Ascending aorta (tissue), 2 donors: ENCODE data around the gene GRM3. TPM values are rescaled to one million over a fixed set of nuclear protein-coding genes. Genes with fewer than 3 reads are reported as not detected.

Experiments used
- DNase-seq, 2 donors: peaks; one replicate each; pipeline ENCODE4 v3.0.0-alpha.2; 2019; ENCODE audit warnings: low spot score in 2 of 2
- H3K27ac ChIP-seq, 2 donors: fragments of 200-600 bp; sonication (generic); one replicate each; pipeline ENCODE4 v1.5.1; 2016 to 2017; ENCODE audit warnings: mild to moderate bottlenecking in 1 of 2
- H3K27me3 ChIP-seq: fragments of 200-600 bp; sonication (generic); one replicate; pipeline ENCODE4 v1.5.1; 2017
- H3K36me3 ChIP-seq, 2 donors: fragments of 200-600 bp; sonication (generic); one replicate each; pipeline ENCODE4 v1.5.1; 2016
- H3K4me1 ChIP-seq, 2 donors: fragments of 200-600 bp; sonication (generic); one replicate each; pipeline ENCODE4 v1.5.1; 2016 to 2017; ENCODE audit warnings: mild to moderate bottlenecking in 1 of 2
- H3K4me3 ChIP-seq, 2 donors: fragments of 200-600 bp; sonication (generic); one replicate each; pipeline ENCODE4 v1.5.1; 2016 to 2017; ENCODE audit warnings: mild to moderate bottlenecking in 1 of 2
- H3K9me3 ChIP-seq, 2 donors: fragments of 200-600 bp; sonication (generic); one replicate each; pipeline ENCODE4 v1.5.1; 2016
- intact Hi-C: fragments of 100-400 bp; cut with DNase I; formaldehyde crosslinking; loops from one replicate; pipeline ENCODE4 v1.15.1; 2023
- total RNA-seq: library from RNA; depleted of rRNA; stranded (reverse); fragments of >200 nt; gene quantifications from one replicate; pipeline ENCODE4 v1.1.0, GENCODE V29; 2016
- TF ChIP-seq, protein P1 (sequence below), 3 experiments: fragments of 200-600 bp in 2 of 3; fragments of 450-650 bp in 1 of 3; sonication (generic) in 2 of 3; IDR thresholded peaks; one replicate each; pipeline ENCODE4 v1.5.1; 2016 to 2019; ENCODE audit warnings: antibody characterized with exemption in 3 of 3, mild to moderate bottlenecking in 1 of 3, moderate library complexity in 1 of 3

GRM3 gene
- total RNA-seq, 1 donor from 2014 or later = not detected

- no peaks in the 10 kb centered on the region for H3K4me1 ChIP-seq
- intact Hi-C loops = no loop called here
- TF ChIP-seq, protein P1, sequence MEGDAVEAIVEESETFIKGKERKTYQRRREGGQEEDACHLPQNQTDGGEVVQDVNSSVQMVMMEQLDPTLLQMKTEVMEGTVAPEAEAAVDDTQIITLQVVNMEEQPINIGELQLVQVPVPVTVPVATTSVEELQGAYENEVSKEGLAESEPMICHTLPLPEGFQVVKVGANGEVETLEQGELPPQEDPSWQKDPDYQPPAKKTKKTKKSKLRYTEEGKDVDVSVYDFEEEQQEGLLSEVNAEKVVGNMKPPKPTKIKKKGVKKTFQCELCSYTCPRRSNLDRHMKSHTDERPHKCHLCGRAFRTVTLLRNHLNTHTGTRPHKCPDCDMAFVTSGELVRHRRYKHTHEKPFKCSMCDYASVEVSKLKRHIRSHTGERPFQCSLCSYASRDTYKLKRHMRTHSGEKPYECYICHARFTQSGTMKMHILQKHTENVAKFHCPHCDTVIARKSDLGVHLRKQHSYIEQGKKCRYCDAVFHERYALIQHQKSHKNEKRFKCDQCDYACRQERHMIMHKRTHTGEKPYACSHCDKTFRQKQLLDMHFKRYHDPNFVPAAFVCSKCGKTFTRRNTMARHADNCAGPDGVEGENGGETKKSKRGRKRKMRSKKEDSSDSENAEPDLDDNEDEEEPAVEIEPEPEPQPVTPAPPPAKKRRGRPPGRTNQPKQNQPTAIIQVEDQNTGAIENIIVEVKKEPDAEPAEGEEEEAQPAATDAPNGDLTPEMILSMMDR (IDR thresholded peaks at IDR 0.05) = no peak
Measured at GRCh38 chr7:86844608-86845007, 200.9 kb downstream of the GRM3 start.

DNA sequence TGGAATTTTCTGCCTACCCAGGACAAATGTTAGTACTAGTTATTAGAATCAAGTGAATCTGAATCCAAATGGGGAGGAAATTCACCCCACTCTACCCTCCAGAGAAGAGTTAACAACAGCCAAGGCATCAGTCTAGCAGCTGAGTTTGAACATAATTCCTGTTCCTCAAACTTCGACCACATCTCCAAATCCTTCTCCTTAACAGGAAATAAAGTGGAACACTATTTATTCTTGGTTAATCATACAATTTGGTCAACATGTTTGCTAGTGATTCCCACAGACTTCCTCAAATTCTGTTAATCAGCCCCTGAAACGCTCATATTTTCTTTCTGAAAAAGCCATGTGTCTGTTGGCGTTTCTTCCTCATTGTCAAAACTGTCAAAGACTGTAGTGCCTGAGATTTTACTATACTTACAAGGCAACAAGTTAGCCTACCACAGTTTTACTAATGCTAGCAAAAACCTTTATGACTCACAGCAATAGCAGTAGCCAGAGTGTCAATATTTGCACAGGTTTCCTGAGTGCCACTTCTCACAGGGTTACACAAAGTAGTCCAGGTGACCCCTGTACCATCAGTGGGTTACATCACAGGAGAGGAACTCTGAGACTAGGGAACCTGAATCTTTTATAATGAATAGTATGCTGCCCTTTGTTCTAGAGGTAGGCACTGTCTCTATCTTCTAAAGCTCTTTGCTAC lies 202.9 kb downstream of the GRM3 start:
- H3K27ac ChIP-seq = no peak overlapping the region
- H3K4me1 ChIP-seq = no peaks in the 10 kb centered on the region
- H3K4me3 ChIP-seq = no peak overlapping the region
- no peaks in the 10 kb centered on the region for H3K36me3 ChIP-seq
- intact Hi-C loops = no loop called here
- no peaks in the 10 kb centered on the region for H3K9me3 ChIP-seq
- TF ChIP-seq, protein P1 (IDR thresholded peaks at IDR 0.05) = no peak
- no peak for DNase-seq
- no peaks in the 10 kb centered on the region for H3K27me3 ChIP-seq

More at GRCh38 chr7:86844608-86845007, 200.9 kb downstream of the GRM3 start:
- Histone ChIP-seq H3K4me3 (no peak overlapping the region), H3K27ac (no peak overlapping the region), H3K27me3 (no peaks in the 10 kb centered on the region), H3K36me3 (no peaks in the 10 kb centered on the region), H3K9me3 (no peaks in the 10 kb centered on the region)
- no peak for DNase-seq

GRCh38 chr7:86848226-86848625 lies 204.5 kb downstream of the GRM3 start:
- no peaks in the 10 kb centered on the region for H3K4me1 ChIP-seq
- no peak overlapping the region for H3K4me3 ChIP-seq
- no peaks in the 10 kb centered on the region for H3K9me3 ChIP-seq
- TF ChIP-seq, protein P1 (IDR thresholded peaks at IDR 0.05) = no peak
- H3K27me3 ChIP-seq = no peaks in the 10 kb centered on the region
- H3K36me3 ChIP-seq = no peaks in the 10 kb centered on the region
- H3K27ac ChIP-seq = no peak overlapping the region
- DNase-seq = no peak
- intact Hi-C loops = no loop called here

DNA sequence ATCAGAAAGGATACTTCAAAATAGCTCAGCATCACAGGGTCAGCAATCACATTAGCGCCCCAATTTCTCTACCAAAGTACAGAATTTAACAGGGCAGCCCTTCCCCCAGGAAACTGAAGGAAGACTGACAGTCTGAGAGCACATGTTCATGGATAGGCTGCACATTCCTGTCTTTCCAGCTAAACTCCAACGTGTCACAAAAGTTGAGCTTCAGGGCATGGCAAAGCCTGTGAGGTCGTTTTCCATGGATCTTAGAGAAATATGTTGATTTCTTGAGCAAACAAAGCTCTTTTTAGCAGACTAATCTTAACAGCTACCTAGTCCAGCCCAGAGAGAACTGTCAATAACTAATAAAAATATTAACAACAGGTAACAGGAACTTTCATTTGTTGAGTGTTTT lies 207.9 kb downstream of the GRM3 start:
- TF ChIP-seq, protein P1 (IDR thresholded peaks at IDR 0.05) = no peak
- Histone ChIP-seq H3K4me1 (no peaks in the 10 kb centered on the region), H3K27me3 (no peaks in the 10 kb centered on the region), H3K27ac (no peak overlapping the region), H3K36me3 (no peaks in the 10 kb centered on the region), H3K9me3 (no peaks in the 10 kb centered on the region), H3K4me3 (no peak overlapping the region)
- no peak for DNase-seq
- intact Hi-C loops = no loop called here

DNA sequence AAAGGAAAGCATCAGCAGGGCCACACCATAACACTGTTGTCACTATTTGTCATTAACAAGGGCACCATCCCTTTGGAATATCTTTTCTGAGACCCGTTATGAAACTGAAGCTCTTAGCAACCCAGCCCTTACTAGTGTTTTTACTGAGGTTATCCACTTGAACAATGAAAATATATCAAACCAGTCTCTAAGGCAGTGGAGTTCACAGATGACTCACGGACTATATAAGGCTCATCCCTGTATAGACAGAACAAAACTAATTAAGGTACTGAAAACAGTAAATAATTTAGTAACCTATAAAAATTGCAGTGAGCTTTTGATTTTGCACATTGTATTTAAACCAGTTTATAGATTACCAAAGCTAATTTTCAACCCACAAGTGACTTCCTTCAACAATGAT lies 219.7 kb downstream of the GRM3 start:
- Histone ChIP-seq H3K4me3 (no peak overlapping the region), H3K36me3 (no peaks in the 10 kb centered on the region), H3K27me3 (no peaks in the 10 kb centered on the region), H3K4me1 (no peaks in the 10 kb centered on the region), H3K9me3 (no peaks in the 10 kb centered on the region), H3K27ac (no peak overlapping the region)
- intact Hi-C loops = no loop called here
- DNase-seq = no peak
- TF ChIP-seq, protein P1 (IDR thresholded peaks at IDR 0.05) = no peak
